ENCODE measurements around the gene CCL5. TPM values are rescaled to one million over a fixed set of nuclear protein-coding genes. Genes with fewer than 3 reads are reported as not detected.
A peak's percentile ranks its signal among the peaks of the same experiment; 100 is the strongest.

The CCL5 gene
- total and polyA plus RNA-seq, 10 donors: 26.0 to 93.2 (median 64.3) TPM

- H3K27me3 ChIP-seq (replicated peaks in 1 of 7): peaks cover 0 to 7% (median 0%) of the 10 kb centered on the region in 7 donors
- no peak overlapping the region for H3K4me3 ChIP-seq
- no peaks in the 10 kb centered on the region for H3K9me3 ChIP-seq
- intact Hi-C loops (cut with DNase I; ENCODE audit: low total_unique reads): no loop called here
- DNase-seq: no peak
- H3K4me1 ChIP-seq: peaks cover 0 to 73% (median 33%) of the 10 kb centered on the region in 6 donors
- H3K27ac ChIP-seq: peak overlapping the region in 6 of 8 donors; percentile 20 to 81 (median 56)
- no peaks in the 10 kb centered on the region for H3K36me3 ChIP-seq
- 27 to 46% (median 36%) methylated on average over 6 of the region's 6 CpGs for WGBS, 5 donors
- TF ChIP-seq CTCF (IDR thresholded peaks at IDR 0.05 in 8 of 11, conservative IDR thresholded peaks at IDR 0.05 in 3 of 11) (no peak), POLR2AphosphoS5 (IDR thresholded peaks at IDR 0.05) (no peak), POLR2A (IDR thresholded peaks at IDR 0.05) (no peak)
Observed at GRCh38 chr17:35892091-35893035, 12.2 kb upstream of the CCL5 start.

DNA sequence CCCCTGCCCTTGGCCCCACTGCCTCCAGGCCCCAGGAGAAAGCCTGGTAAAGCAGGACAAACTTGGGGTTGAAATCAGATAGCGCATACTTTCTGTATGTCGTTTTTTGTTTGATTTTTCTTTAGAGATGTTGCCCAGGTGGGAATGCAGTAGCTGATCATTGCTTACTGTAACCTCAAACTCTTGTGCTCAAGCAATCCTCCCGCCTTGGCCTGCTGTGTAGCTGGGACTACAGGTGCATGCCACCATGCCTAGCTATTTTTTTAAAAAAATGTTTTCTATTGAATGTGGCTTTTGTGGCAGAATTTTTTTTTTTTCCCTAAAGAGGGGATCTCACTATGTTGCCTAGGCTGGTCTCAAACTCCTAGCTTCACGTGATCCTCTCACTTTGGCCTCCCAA is 11.1 kb upstream of the CCL5 start:
- Histone ChIP-seq H3K9me3 (no peaks in the 10 kb centered on the region), H3K4me3 (no peak overlapping the region), H3K27me3 (replicated peaks in 1 of 7) (peaks cover 0 to 3% (median 0%) of the 10 kb centered on the region in 7 donors), H3K36me3 (no peaks in the 10 kb centered on the region), H3K27ac (peak overlapping the region in 6 of 8 donors; percentile 22 to 81 (median 60)), H3K4me1 (peaks cover 0 to 62% (median 28%) of the 10 kb centered on the region in 6 donors)
- no peak for DNase-seq
- intact Hi-C loops (cut with DNase I; ENCODE audit: low total_unique reads): no loop called here
- 80 to 88% (median 83%) methylated on average over 4 of the region's 4 CpGs for WGBS, 5 donors
- no peak for TF ChIP-seq CTCF (IDR thresholded peaks at IDR 0.05 in 8 of 11, conservative IDR thresholded peaks at IDR 0.05 in 3 of 11)
- no peak for TF ChIP-seq POLR2A (IDR thresholded peaks at IDR 0.05)
- no peak for TF ChIP-seq POLR2AphosphoS5 (IDR thresholded peaks at IDR 0.05)

DNA sequence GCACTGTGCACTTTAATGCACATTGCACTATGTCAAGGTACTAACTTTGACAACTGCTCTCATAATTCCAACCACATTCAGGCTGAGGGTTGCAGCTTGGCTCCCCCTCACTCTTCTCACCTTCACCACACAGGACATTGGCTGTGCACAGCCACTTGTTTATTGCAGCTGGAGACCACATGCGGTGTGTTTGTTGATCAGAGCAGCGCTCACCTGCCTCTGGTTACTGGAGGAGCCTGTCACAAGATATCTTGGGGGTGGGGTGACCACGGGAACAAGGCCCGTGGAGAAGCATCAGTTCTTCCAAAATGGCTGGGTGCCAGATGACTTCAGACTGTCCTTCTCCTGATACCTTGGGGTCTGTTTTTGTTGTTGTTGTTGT is 10.6 kb upstream of the CCL5 start:
- no peak overlapping the region for H3K4me3 ChIP-seq
- WGBS, 5 donors: 57 to 79% (median 67%) methylated on average over 4 of the region's 4 CpGs
- peaks cover 0 to 57% (median 27%) of the 10 kb centered on the region in 6 donors for H3K4me1 ChIP-seq
- H3K27me3 ChIP-seq (replicated peaks in 1 of 7): no peaks in the 10 kb centered on the region
- intact Hi-C loops (cut with DNase I; ENCODE audit: low total_unique reads): no loop called here
- H3K27ac ChIP-seq: peak overlapping the region in 5 of 8 donors; percentile 42 to 84 (median 69)
- peak; percentile 80 for DNase-seq
- TF ChIP-seq POLR2A (IDR thresholded peaks at IDR 0.05) (no peak), POLR2AphosphoS5 (IDR thresholded peaks at IDR 0.05) (peak in 1 of 3 donors; percentile 74)
- H3K36me3 ChIP-seq: no peaks in the 10 kb centered on the region
- H3K9me3 ChIP-seq: no peaks in the 10 kb centered on the region

- TF ChIP-seq POLR2AphosphoS5 (IDR thresholded peaks at IDR 0.05): no peak
- TF ChIP-seq POLR2A (IDR thresholded peaks at IDR 0.05): no peak
- no peak for TF ChIP-seq CTCF (IDR thresholded peaks at IDR 0.05 in 8 of 11, conservative IDR thresholded peaks at IDR 0.05 in 3 of 11)
- no peaks in the 10 kb centered on the region for H3K27me3 ChIP-seq (replicated peaks in 1 of 7)
- peak overlapping the region; percentile 41 to 84 (median 50) for H3K27ac ChIP-seq
- intact Hi-C loops (cut with DNase I; ENCODE audit: low total_unique reads): no loop called here
- WGBS, 5 donors: 56 to 88% (median 75%) methylated on average over 2 of the region's 2 CpGs
- H3K36me3 ChIP-seq: no peaks in the 10 kb centered on the region
- DNase-seq: no peak
- no peak overlapping the region for H3K4me3 ChIP-seq
- H3K9me3 ChIP-seq: no peaks in the 10 kb centered on the region
- peaks cover 0 to 50% (median 25%) of the 10 kb centered on the region in 6 donors for H3K4me1 ChIP-seq
Observed at GRCh38 chr17:35889818-35890773, 9.9 kb upstream of the CCL5 start.
